Measurements from ENCODE around the gene STK17A. TPM values are rescaled to one million over a fixed set of nuclear protein-coding genes. Genes with fewer than 3 reads are reported as not detected.

The STK17A gene
- total RNA-seq, result 10 to 100 TPM; 16.0 to 18.5 (median 17.8) TPM

GRCh38 chr7:43582503-43583423 lies at the start of gene STK17A:
TSS of gene STK17A (plus strand) at chr7:43583108. CDS start at chr7:43583244, 136 bp downstream.
- no peak for TF ChIP-seq CTCF (IDR thresholded peaks at IDR 0.05; ENCODE audit: low read depth)

- TF ChIP-seq CTCF (IDR thresholded peaks at IDR 0.05; ENCODE audit: low read depth), result no peak
Observed at GRCh38 chr7:43533801-43534479, 49.0 kb upstream of the STK17A start.

- no peak for TF ChIP-seq CTCF (IDR thresholded peaks at IDR 0.05; ENCODE audit: low read depth)
Observed at GRCh38 chr7:43535031-43535451, 47.9 kb upstream of the STK17A start.

- TF ChIP-seq CTCF (IDR thresholded peaks at IDR 0.05; ENCODE audit: low read depth), result no peak
Observed at GRCh38 chr7:43535810-43536585, 46.9 kb upstream of the STK17A start.

GRCh38 chr7:43536773-43537172 lies 46.1 kb upstream of the STK17A start:
- TF ChIP-seq CTCF (IDR thresholded peaks at IDR 0.05; ENCODE audit: low read depth), result no peak

GRCh38 chr7:43537765-43538403 lies 45.0 kb upstream of the STK17A start:
- TF ChIP-seq CTCF (IDR thresholded peaks at IDR 0.05; ENCODE audit: low read depth), result no peak
